T-helper 1 cell treated with Interleukin-12 subunit alpha and Interleukin-12 subunit beta and Interleukin-4 antibody, amounts not matched to agents 30 μg/mL and 1 μg/mL, for 36 hours (primary cell): ENCODE measurements around the gene DMC1.
"Not testable (repeated sequence)": the region's sequence is repeated elsewhere in the genome, so short reads cannot be mapped to it uniquely, and the experiment has no call there.

Experiments
- H3K27ac Mint-ChIP-seq: one replicate; pipeline ENCODE4 v1.8.0; 2021; ENCODE audit warnings: mild to moderate bottlenecking, mixed read lengths
- H3K27me3 Mint-ChIP-seq: one replicate; pipeline ENCODE4 v1.8.0; 2021; ENCODE audit warnings: low read depth, mixed read lengths
- H3K36me3 Mint-ChIP-seq: one replicate; pipeline ENCODE4 v1.8.0; 2021; ENCODE audit warnings: low read depth, mixed read lengths
- H3K4me1 Mint-ChIP-seq: one replicate; pipeline ENCODE4 v1.8.0; 2021; ENCODE audit warnings: low read depth, mixed read lengths
- H3K4me3 Mint-ChIP-seq: one replicate; pipeline ENCODE4 v1.8.0; 2021; ENCODE audit warnings: mild to moderate bottlenecking, moderate library complexity, mixed read lengths
- H3K9me3 Mint-ChIP-seq: one replicate; pipeline ENCODE4 v1.8.0; 2021; ENCODE audit warnings: mixed read lengths

DMC1 gene

DNA sequence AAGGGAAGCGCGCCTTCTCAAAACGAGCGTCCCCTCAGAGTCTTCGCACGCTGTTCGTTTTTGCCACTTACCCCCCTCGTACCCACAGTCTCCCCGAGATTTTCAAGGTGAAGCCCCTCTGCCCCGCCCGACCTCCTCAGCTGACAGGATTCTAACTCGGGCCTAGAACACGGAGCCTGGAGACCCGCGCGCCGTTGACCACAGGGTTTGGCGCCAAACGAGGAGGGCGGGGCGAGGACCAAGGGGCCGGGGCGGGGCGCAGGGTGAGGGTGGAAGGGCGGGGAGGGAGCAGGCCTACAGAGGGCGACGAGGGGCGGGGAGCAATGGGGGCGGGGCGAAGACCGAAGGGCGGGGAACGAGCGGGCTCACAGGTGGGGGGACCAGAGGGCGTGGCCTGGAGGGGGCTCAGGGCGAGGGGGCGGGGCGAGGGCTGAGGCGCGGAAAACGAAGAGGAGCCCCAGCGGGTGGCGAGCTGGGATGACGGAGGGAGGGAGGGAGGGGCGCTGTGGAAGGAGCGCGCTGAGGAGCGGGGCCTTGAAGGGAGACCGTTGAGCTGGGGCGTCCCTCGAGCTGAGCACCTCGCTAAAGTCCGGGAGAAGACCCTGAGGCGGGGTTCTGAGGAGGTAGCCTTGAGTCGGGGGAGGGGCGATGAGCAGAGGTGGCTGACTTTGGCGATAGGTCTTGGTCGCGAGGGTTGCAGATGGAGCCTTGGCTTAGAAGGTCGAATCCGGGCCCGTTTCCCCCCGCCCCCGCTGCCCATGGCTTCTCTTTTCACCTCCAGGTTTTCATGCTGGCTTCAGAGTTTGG lies at the start of gene DMC1:
Gene DMC1, minus strand, starts transcription at position 212 of the 807 bp plus-strand sequence. CDS start 1,927 bp downstream, outside the sequence.
- Mint-ChIP-seq H3K4me1 (peaks cover 18% of the 10 kb centered on the region), H3K27me3 (no peaks in the 10 kb centered on the region), H3K27ac (peak within 1 kb of the TSS; percentile 92), H3K36me3 (peaks cover 2% of the 10 kb centered on the region), H3K9me3 (no peaks in the 10 kb centered on the region), H3K4me3 (peak within 1 kb of the TSS; percentile 90)

DNA sequence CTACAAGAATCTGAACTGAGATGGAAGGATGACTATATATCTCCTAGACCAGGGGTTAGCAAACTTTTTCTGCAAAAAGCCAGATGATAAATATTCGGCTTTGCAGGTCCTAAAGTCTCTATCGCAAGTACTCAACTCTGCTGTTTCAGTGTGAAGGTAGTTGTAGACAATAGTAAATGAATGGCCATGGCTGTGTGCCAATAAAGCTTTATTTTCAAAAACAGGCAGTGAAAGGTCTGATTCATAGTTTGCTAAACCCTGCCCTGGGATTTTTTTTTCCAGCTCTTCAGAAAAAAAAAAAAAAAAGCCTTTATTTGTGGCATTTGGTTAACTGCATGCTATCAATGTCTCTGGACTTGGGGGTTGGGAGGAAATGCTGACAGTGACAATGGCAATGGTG lies 48.7 kb upstream of the DMC1 start:
- no peak overlapping the region for H3K4me3 Mint-ChIP-seq
- H3K36me3 Mint-ChIP-seq = peaks cover 4% of the 10 kb centered on the region
- H3K4me1 Mint-ChIP-seq = no peaks in the 10 kb centered on the region
- H3K9me3 Mint-ChIP-seq = peaks cover 9% of the 10 kb centered on the region
- peaks cover 6% of the 10 kb centered on the region for H3K27me3 Mint-ChIP-seq
- no peak overlapping the region for H3K27ac Mint-ChIP-seq

DNA sequence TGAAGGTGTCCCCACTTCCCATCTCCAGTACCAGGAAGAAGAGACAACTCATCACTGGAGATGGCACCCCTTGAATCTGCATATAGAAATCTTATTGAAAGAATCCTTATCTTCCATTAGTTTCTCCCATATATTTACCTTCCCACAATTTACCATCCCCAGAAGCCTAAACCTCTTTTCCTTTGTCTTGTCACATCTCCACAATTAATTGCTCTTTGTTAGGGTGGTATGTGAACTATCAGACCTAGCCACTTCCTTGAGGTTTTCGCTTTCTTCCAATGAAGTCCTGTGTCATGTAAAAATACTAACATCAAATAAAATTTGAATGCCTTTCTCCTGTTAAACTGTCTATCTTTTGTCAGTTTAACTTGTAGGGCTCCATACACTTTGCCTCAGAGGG lies 48.3 kb upstream of the DMC1 start:
- Mint-ChIP-seq H3K27me3 (peaks cover 6% of the 10 kb centered on the region), H3K4me3 (no peak overlapping the region), H3K36me3 (peaks cover 4% of the 10 kb centered on the region), H3K9me3 (peaks cover 9% of the 10 kb centered on the region), H3K4me1 (no peaks in the 10 kb centered on the region), H3K27ac (no peak overlapping the region)

DNA sequence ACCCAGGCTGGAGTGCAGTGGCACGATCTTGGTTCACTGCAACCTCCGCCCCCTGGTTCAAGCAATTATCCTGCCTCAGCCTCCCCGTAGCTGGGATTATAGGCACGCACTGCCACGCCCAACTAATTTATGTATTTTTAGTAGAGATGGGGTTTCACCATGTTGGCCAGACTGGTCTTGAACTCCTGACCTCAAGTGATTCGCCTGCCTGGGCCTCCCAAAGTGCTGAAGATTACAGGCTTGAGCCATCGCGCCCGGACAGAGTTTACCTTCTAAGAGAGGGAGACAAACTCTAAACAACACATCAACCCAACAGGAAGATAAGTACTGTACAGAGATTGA lies 45.1 kb upstream of the DMC1 start:
- H3K27ac Mint-ChIP-seq, H3K4me3 Mint-ChIP-seq, H3K36me3 Mint-ChIP-seq, H3K9me3 Mint-ChIP-seq, H3K4me1 Mint-ChIP-seq, H3K27me3 Mint-ChIP-seq: not testable (repeated sequence)

- H3K4me3 Mint-ChIP-seq = no peak overlapping the region
- H3K27me3 Mint-ChIP-seq = peaks cover 6% of the 10 kb centered on the region
- no peaks in the 10 kb centered on the region for H3K4me1 Mint-ChIP-seq
- no peak overlapping the region for H3K27ac Mint-ChIP-seq
- peaks cover 4% of the 10 kb centered on the region for H3K36me3 Mint-ChIP-seq
- peaks cover 9% of the 10 kb centered on the region for H3K9me3 Mint-ChIP-seq
Measured at GRCh38 chr22:38614332-38615063, 44.5 kb upstream of the DMC1 start.

DNA sequence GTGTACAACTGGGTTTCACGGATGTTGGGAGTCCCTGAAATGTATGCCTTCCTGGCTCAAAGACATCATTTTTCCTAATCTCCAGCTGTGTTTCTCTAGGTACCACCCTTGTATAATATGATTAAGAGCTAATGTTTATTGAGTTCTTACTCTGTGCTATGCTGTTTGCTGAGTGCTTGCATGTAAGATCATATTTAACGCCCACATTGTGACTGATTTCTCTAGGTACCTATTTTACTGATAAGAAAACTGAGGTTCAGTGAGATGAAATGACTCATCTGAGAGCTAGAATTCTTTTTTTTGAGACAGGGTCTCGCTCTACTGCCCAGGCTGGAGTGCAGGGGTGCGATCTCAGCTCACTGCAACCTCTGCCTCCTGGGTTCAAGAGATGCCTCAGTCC lies 43.6 kb upstream of the DMC1 start:
- Mint-ChIP-seq H3K27me3 (peaks cover 6% of the 10 kb centered on the region), H3K4me1 (no peaks in the 10 kb centered on the region), H3K4me3 (no peak overlapping the region), H3K9me3 (peaks cover 9% of the 10 kb centered on the region), H3K36me3 (peaks cover 4% of the 10 kb centered on the region), H3K27ac (no peak overlapping the region)

DNA sequence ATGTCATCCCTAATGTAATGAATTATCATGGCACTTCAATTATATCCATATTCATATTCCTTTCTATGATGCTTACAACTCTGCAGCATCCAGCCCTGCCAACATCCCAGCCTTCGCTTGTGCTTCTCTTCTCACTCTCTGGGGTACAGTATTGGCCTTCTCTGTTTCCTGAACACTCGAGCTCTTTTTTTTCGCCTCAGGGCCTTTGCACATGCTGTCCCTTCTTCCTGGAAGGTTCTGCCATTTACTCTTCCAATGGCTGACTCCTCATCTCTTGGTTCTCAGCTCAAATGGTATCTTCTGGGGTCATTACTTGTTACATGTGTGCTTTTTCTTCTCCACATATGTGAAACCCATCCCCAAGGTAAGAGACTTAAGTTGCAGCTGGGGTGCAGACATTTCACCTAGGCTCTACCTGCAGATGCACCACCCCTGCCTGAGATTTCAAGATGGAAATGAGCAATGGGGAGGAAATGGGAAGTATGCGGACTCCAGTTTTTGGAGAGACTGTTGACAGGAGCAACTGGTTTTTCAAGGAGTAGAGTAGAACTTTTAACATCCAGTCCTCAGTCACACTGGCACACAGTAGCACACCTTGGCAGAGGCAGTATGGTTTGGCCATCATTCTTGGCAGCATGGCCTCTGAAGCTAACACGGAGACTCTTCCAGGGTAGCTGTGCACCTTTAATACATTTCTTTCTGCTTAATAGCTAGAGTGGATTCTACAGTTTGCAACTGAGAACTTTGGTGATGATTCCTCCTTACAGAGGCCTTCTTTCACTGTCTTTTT lies 42.4 kb upstream of the DMC1 start:
- H3K36me3 Mint-ChIP-seq = no peaks in the 10 kb centered on the region
- H3K4me3 Mint-ChIP-seq = no peak overlapping the region
- H3K27ac Mint-ChIP-seq = no peak overlapping the region
- H3K9me3 Mint-ChIP-seq = no peaks in the 10 kb centered on the region
- H3K27me3 Mint-ChIP-seq = peaks cover 6% of the 10 kb centered on the region
- no peaks in the 10 kb centered on the region for H3K4me1 Mint-ChIP-seq

GRCh38 chr22:38611559-38611958 lies 41.6 kb upstream of the DMC1 start:
- Mint-ChIP-seq H3K27me3 (peaks cover 1% of the 10 kb centered on the region), H3K27ac (no peak overlapping the region)

DNA sequence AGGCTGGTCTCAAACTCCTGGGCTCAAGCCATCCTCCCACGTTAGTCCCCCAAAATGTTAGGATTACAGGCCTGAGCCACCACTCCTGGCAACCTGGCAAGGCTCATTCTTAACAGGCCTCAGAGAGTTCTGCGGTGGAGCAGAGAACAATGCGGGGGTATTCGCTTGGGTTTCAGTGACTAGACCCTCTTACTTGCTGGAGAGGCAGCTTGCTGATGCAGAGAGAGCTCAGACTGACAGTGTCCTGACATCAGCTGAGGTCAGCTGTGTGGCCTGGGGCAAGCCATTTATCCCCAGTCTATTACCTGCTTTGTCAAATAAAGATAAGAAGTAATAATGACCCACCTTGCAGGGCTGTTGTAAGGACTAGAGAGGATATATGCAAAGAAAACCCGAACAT lies 40.3 kb upstream of the DMC1 start:
- no peaks in the 10 kb centered on the region for H3K36me3 Mint-ChIP-seq
- no peaks in the 10 kb centered on the region for H3K9me3 Mint-ChIP-seq
- H3K4me1 Mint-ChIP-seq = no peaks in the 10 kb centered on the region
- no peaks in the 10 kb centered on the region for H3K27me3 Mint-ChIP-seq
- H3K4me3 Mint-ChIP-seq = no peak overlapping the region
- no peak overlapping the region for H3K27ac Mint-ChIP-seq

More at GRCh38 chr22:38611559-38611958, 41.6 kb upstream of the DMC1 start:
- Mint-ChIP-seq H3K4me3 (no peak overlapping the region), H3K4me1 (no peaks in the 10 kb centered on the region), H3K9me3 (no peaks in the 10 kb centered on the region), H3K36me3 (no peaks in the 10 kb centered on the region)

- no peaks in the 10 kb centered on the region for H3K36me3 Mint-ChIP-seq
- H3K4me3 Mint-ChIP-seq = no peak overlapping the region
- H3K4me1 Mint-ChIP-seq = no peaks in the 10 kb centered on the region
- H3K9me3 Mint-ChIP-seq = no peaks in the 10 kb centered on the region
- no peaks in the 10 kb centered on the region for H3K27me3 Mint-ChIP-seq
- H3K27ac Mint-ChIP-seq = no peak overlapping the region
Measured at GRCh38 chr22:38608992-38609750, 39.2 kb upstream of the DMC1 start.

DNA sequence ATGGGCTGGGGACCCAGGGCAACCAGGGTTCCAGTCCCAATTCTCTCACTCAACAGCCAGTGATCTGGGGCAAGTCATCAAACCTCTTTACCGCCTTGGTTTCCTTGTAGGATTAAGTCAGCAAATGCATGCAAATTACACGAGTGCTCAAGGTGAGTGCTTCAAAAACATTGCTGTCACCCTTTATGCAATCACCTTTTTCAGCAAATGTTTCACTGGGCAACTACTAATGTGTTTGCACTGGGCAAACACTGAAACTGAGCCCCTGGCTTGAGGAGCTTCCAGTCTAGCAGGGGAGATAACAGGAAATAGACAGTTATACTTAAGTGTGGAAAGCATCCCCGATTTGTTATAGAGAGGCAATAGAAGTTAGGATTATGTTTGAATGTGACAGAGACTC lies 37.7 kb upstream of the DMC1 start:
- no peaks in the 10 kb centered on the region for H3K27me3 Mint-ChIP-seq
- no peaks in the 10 kb centered on the region for H3K4me1 Mint-ChIP-seq
- H3K36me3 Mint-ChIP-seq = no peaks in the 10 kb centered on the region
- no peak overlapping the region for H3K27ac Mint-ChIP-seq
- H3K9me3 Mint-ChIP-seq = no peaks in the 10 kb centered on the region
- no peak overlapping the region for H3K4me3 Mint-ChIP-seq

- no peaks in the 10 kb centered on the region for H3K36me3 Mint-ChIP-seq
- no peaks in the 10 kb centered on the region for H3K4me1 Mint-ChIP-seq
- H3K27ac Mint-ChIP-seq = no peak overlapping the region
- H3K9me3 Mint-ChIP-seq = no peaks in the 10 kb centered on the region
- H3K27me3 Mint-ChIP-seq = peaks cover 9% of the 10 kb centered on the region
- H3K4me3 Mint-ChIP-seq = no peak overlapping the region
Measured at GRCh38 chr22:38602166-38602565, 32.2 kb upstream of the DMC1 start.

DNA sequence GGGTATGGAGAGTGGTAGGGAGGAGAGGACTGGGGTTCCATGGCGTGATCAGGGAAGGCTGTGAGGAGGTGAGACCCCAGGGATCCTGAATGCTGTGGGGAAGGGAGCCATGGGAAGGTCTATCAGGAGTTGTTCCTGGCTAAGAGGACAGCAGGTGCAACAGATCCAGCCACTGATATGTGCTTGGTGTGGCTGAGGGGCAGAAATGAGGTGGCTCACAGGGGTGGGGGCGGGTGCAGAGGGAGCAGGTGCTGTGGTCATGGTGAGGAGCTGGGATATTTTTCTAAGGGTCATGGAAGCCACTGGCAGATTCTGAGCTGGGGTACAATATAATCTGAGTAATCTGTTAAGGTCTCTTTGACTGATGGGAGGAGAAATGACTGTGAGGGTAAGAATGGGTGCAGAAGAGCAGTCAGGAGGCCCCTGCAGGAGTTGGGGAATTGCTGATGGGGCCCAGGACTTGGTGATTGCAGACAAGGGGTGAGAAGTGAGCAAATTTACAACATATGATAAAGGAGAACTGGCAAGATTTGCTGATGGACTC lies 31.3 kb upstream of the DMC1 start:
- no peaks in the 10 kb centered on the region for H3K4me1 Mint-ChIP-seq
- H3K4me3 Mint-ChIP-seq = no peak overlapping the region
- no peak overlapping the region for H3K27ac Mint-ChIP-seq
- no peaks in the 10 kb centered on the region for H3K9me3 Mint-ChIP-seq
- peaks cover 9% of the 10 kb centered on the region for H3K27me3 Mint-ChIP-seq
- H3K36me3 Mint-ChIP-seq = no peaks in the 10 kb centered on the region

GRCh38 chr22:38599466-38599865 lies 29.5 kb upstream of the DMC1 start:
- Mint-ChIP-seq H3K4me3 (no peak overlapping the region), H3K4me1 (no peaks in the 10 kb centered on the region), H3K27ac (no peak overlapping the region)

More at GRCh38 chr22:38599466-38599865, 29.5 kb upstream of the DMC1 start:
- peaks cover 9% of the 10 kb centered on the region for H3K27me3 Mint-ChIP-seq
- H3K9me3 Mint-ChIP-seq = no peaks in the 10 kb centered on the region
- H3K36me3 Mint-ChIP-seq = no peaks in the 10 kb centered on the region
